PFSK-1 (cell line): ENCODE measurements around the gene NME7.

Source experiments
- POLR2AphosphoS5 ChIP-seq: IDR thresholded peaks from 2 replicates; pipeline ENCODE4 v1.6.1; 2012; ENCODE audit warnings: low read depth, mild to moderate bottlenecking, control low read depth, low read length, moderate library complexity
- REST ChIP-seq, 2 experiments: IDR thresholded peaks; 2 replicates each; pipeline versions ENCODE4 v1.6.1 to v1.8.0; 2011 to 2012; ENCODE audit warnings: low read depth in 2 of 2, low read length in 2 of 2, control low read depth in 1 of 2, inconsistent platforms in 1 of 2, mild to moderate bottlenecking in 1 of 2, moderate library complexity in 1 of 2; ENCODE audit not compliant: insufficient read depth in 1 of 2
- TAF1 ChIP-seq: IDR thresholded peaks from 2 replicates; pipeline ENCODE4 v1.6.1; 2012; ENCODE audit warnings: low read length, control low read depth, borderline replicate concordance; ENCODE audit not compliant: insufficient read depth

GRCh38 chr1:169117014-169117413 is 250.6 kb downstream of the NME7 start:
- TF ChIP-seq POLR2AphosphoS5 (no peak), TAF1 (no peak), REST (IDR thresholded peaks at IDR 0.05; ENCODE audit: insufficient read depth in 1 of 2, low read depth in 2 of 2, low read length in 2 of 2) (no peak)
